Panc1 (cell line): ENCODE data around the gene ZNF804B. TPM values are rescaled to one million over a fixed set of nuclear protein-coding genes. Genes with fewer than 3 reads are reported as not detected.

Experiments
- ATAC-seq: fragments of 200-7000 bp; cut with Tn5 transposase; 2 replicates; pipeline ENCODE4 v1.9.1; 2020; ENCODE audit warnings: mild to moderate bottlenecking, moderate library complexity
- BruUV-seq: library from RNA; stranded (reverse); fragments of 400-500 nt; replicated peaks from 2 replicates; lab custom pipeline; 2021; lab: Mats Ljungman, UMichigan
- CTCF ChIA-PET: fragments of 300-600 bp; sonication (Branson Sonifier 250); formaldehyde crosslinking; loops from one replicate; lab custom pipeline; 2022; ENCODE audit warnings: antibody characterized with exemption; lab: Charles Lee
- POLR2A ChIA-PET: fragments of 300-600 bp; sonication (Branson Sonifier 250); formaldehyde crosslinking; loops from one replicate; lab custom pipeline; 2022; ENCODE audit warnings: antibody characterized with exemption; lab: Charles Lee
- DNase-seq: peaks from one replicate; pipeline ENCODE4 v3.0.0-alpha.2; 2010; ENCODE audit warnings: low read depth, low spot score
- H3K27ac ChIP-seq: 2 replicates; pipeline ENCODE4 v1.5.1; 2011; ENCODE audit warnings: mild to moderate bottlenecking, low read length, inconsistent platforms
- H3K27me3 ChIP-seq: fragments of 200-500 bp; sonication (Bioruptor generic); 2 replicates; pipeline ENCODE4 v1.6.0; 2014; ENCODE audit warnings: low read length, inconsistent platforms; ENCODE audit not compliant: control insufficient read depth, insufficient read depth
- H3K36me3 ChIP-seq: fragments of 200-500 bp; sonication (Bioruptor generic); 2 replicates; pipeline ENCODE4 v1.5.1; 2014; ENCODE audit warnings: inconsistent platforms, mild to moderate bottlenecking, low read length, moderate library complexity; ENCODE audit not compliant: control insufficient read depth, insufficient read depth
- H3K4me1 ChIP-seq: 2 replicates; pipeline ENCODE4 v1.5.1; 2011; ENCODE audit warnings: inconsistent platforms, mild to moderate bottlenecking, low read length, moderate library complexity; ENCODE audit not compliant: control insufficient read depth, insufficient read depth
- H3K4me3 ChIP-seq, 2 experiments: 2 replicates each; pipeline ENCODE4 v1.5.1; 2011 to 2012; ENCODE audit warnings: low read depth in 2 of 2, low read length in 2 of 2, mild to moderate bottlenecking in 2 of 2, inconsistent platforms in 1 of 2, moderate library complexity in 1 of 2
- H3K9me3 ChIP-seq: fragments of 200-500 bp; sonication (Bioruptor generic); 2 replicates; pipeline ENCODE4 v1.5.1; 2014; ENCODE audit warnings: low read depth, mild to moderate bottlenecking, inconsistent platforms, low read length, moderate library complexity; ENCODE audit not compliant: control insufficient read depth, insufficient read depth
- CTCF ChIP-seq: fragments of 450-650 bp; IDR thresholded peaks from 2 replicates; pipeline ENCODE4 v1.5.1; 2017; ENCODE audit warnings: mild to moderate bottlenecking
- POLR2AphosphoS5 ChIP-seq: IDR thresholded peaks from 2 replicates; pipeline ENCODE4 v1.6.1; 2012; ENCODE audit warnings: mild to moderate bottlenecking, low read depth, low read length, moderate library complexity
- REST ChIP-seq, 2 experiments: IDR thresholded peaks; 2 replicates each; pipeline ENCODE4 v1.6.1; 2011 to 2012; ENCODE audit warnings: low read depth in 2 of 2, control low read depth in 1 of 2, low read length in 1 of 2, mild to moderate bottlenecking in 1 of 2, moderate library complexity in 1 of 2; ENCODE audit not compliant: insufficient read depth in 1 of 2
- SIN3A ChIP-seq: IDR thresholded peaks from 2 replicates; pipeline ENCODE4 v1.6.1; 2012; ENCODE audit warnings: low read depth, mild to moderate bottlenecking, low read length, moderate library complexity, borderline replicate concordance; ENCODE audit not compliant: insufficient read depth
- TCF7L2 ChIP-seq: IDR thresholded peaks from 2 replicates; pipeline ENCODE4 v1.6.1; 2011; ENCODE audit warnings: mild to moderate bottlenecking, low read depth, low read length, inconsistent platforms
- in situ Hi-C: cut with HindIII; loops from 2 replicates; pipeline ENCODE4 v1.10.0; 2016; ENCODE audit warnings: low sequenced_read_pairs, low pct_unique_long_range_greater_than_20kb
- intact Hi-C: fragments of 100-400 bp; cut with micrococcal nuclease; formaldehyde crosslinking; loops from one replicate; pipeline ENCODE4 v1.10.0; 2022; ENCODE audit not compliant: unreplicated experiment
- total RNA-seq: library from RNA; stranded (reverse); gene quantifications from one replicate; pipeline ENCODE4 v1.2.1, GENCODE V29; 2021; ENCODE audit not compliant: unreplicated experiment

The ZNF804B gene
- total RNA-seq, 1 experiment from 2014 or later = not detected

- DNase-seq = no peak
- Histone ChIP-seq H3K4me3 (no peak overlapping the region), H3K27ac (no peak overlapping the region), H3K4me1 (no peaks in the 10 kb centered on the region), H3K27me3 (no peaks in the 10 kb centered on the region), H3K9me3 (no peaks in the 10 kb centered on the region), H3K36me3 (no peaks in the 10 kb centered on the region; the same call in 1 of the 2 replicates)
- ChIA-PET POLR2A (no interaction called here), CTCF (no interaction called here)
- intact Hi-C loops (no loop called here), in situ Hi-C loops (no loop called here)
- no TSS peak for BruUV-seq
- TF ChIP-seq TCF7L2 (no peak), CTCF (no peak)
- ATAC-seq = no peak
These were observed 617.7 kb downstream of the ZNF804B start for GRCh38 chr7:89377219-89377618.

- Histone ChIP-seq H3K27me3 (no peaks in the 10 kb centered on the region), H3K4me3 (no peak overlapping the region), H3K36me3 (no peaks in the 10 kb centered on the region; the same call in 1 of the 2 replicates), H3K4me1 (no peaks in the 10 kb centered on the region), H3K27ac (no peak overlapping the region), H3K9me3 (no peaks in the 10 kb centered on the region)
- ChIA-PET POLR2A (no interaction called here), CTCF (no interaction called here)
- intact Hi-C loops = no loop called here
- in situ Hi-C loops = no loop called here
- BruUV-seq = no TSS peak
- TF ChIP-seq TCF7L2 (no peak), SIN3A (no peak), REST (IDR thresholded peaks at IDR 0.05; ENCODE audit: insufficient read depth in 1 of 2, low read depth in 2 of 2, low read length in 1 of 2) (no peak), CTCF (no peak), POLR2AphosphoS5 (no peak)
- ATAC-seq (no peak), DNase-seq (no peak)
These were observed 625.9 kb downstream of the ZNF804B start for GRCh38 chr7:89385411-89385810.

Other genes starting within 250 kb of the ZNF804B start
- not detected for gene TEX47, start 36.0 kb downstream of the ZNF804B start, total RNA-seq